GM18511 (cell line): ENCODE results near the gene ADAMTSL3.

Experiments used
- ATAC-seq: cut with Tn5 transposase; IDR thresholded peaks from one replicate; pipeline ENCODE4 v1.9.1; 2021; ENCODE audit warnings: mild to moderate bottlenecking, moderate library complexity; ENCODE audit not compliant: unreplicated experiment

ADAMTSL3 gene

GRCh38 chr15:83653639-83654378, at the start of gene ADAMTSL3:
Gene ADAMTSL3 (plus strand): TSS chr15:83654123. CDS start chr15:83655762, 1,639 bp downstream.
- ATAC-seq, result no peak

DNA sequence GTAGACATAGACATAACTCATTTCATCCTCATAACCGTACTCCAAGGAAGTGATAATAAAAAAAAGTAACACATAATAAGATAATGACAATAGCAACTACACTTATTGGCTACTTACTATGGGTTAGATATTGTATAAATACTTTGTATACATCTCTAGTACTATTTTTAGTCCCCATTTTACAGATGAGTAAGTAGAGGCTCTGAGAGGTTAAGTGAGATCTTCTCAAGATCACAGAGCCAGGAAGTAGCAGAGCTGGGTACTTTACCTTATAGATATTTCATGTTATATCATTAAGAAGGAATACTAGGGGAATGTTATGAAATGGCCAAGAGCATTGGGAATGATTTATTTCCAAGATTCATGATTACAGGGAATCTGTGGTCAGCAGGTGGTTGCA, 49.4 kb upstream of the ADAMTSL3 start:
- no peak for ATAC-seq

GRCh38 chr15:83605111-83605945, 48.6 kb upstream of the ADAMTSL3 start:
- ATAC-seq, result no peak

GRCh38 chr15:83610132-83610531, 43.8 kb upstream of the ADAMTSL3 start:
- no peak for ATAC-seq

DNA sequence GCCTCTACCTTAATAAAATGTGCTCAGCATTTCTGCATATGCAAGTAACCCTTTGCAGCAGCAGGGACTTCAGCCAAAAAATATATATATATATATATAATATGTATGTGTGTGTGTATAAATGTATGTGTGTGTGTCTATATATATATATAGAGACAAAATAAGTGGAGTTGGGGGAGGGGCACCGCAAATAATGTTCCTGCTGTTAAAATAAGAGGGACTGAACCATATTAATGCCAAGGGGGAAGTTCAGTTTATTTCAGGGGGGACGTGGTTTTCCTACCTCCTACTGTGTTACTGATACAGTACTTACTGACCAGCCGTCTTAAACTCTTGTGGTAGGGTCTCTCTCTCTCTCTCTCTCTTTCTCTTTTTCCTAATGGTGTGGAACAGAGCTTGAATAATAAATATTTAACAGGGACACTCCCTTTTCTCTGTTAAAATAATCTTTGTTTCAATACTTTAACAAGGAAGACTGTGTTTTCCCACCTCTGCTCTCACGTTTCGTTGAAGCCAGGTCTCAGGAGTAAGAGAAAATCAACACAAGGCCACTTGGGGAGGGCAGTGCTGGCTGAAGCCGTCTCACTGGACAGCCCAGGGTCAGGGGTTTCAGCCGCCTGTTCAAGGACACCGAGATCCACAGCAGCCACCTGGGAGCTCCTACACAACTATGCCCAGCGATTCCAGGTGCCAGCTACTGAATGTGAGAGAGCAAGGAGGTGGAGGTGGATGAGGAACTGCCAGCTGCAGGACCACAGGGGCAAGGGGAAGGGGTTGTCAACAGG, 42.8 kb upstream of the ADAMTSL3 start:
- ATAC-seq, result no peak

GRCh38 chr15:83612226-83612625, 41.7 kb upstream of the ADAMTSL3 start:
- ATAC-seq, result no peak

GRCh38 chr15:83612898-83613635, 40.9 kb upstream of the ADAMTSL3 start:
- no peak for ATAC-seq

- no peak for ATAC-seq
Observed at GRCh38 chr15:83613714-83614113, 40.2 kb upstream of the ADAMTSL3 start.

- no peak for ATAC-seq
Observed at GRCh38 chr15:83616840-83617239, 37.1 kb upstream of the ADAMTSL3 start.

- ATAC-seq, result no peak
Observed at GRCh38 chr15:83626171-83626802, 27.6 kb upstream of the ADAMTSL3 start.

- ATAC-seq, result no peak
Observed at GRCh38 chr15:83631534-83631933, 22.4 kb upstream of the ADAMTSL3 start.

- no peak for ATAC-seq
Observed at GRCh38 chr15:83643201-83643600, 10.7 kb upstream of the ADAMTSL3 start.

DNA sequence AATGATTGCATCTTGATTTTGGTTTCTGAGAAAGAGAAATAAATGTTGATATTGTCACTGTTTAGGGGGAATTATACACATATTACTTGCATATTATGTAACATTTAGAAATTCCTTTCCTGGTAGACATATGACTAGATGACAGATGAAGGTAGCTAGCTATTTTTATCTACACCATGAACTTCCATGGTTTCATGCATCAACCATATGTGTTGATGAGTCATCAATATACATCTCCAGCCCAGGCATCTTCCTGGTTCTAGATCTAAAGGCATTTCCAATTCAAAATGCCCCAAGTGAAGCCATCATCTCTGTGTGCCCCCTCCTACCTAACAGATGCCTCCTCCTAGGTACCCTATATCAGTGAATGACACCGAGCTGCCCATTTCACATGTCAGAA, 9.5 kb upstream of the ADAMTSL3 start:
- no peak for ATAC-seq

DNA sequence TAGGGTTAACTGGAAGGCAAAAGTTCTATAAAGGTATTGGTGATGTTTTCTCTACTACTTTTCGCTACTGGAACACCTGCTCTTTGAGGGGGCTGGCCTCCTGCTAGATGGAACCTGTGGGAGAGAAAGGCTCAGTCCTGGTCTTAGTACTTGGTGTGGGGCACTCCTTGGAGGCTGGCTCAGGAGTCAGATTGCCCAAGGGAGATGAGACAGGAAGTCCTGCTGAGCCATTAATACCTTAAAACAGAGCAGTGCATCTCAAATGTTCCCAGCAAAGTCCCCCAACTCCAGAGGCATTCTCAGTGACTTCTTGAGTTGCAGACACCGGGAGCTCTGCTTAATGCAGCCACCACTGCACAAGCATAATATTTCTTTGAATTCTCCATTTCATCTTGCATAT, 3.1 kb upstream of the ADAMTSL3 start:
- no peak for ATAC-seq

GRCh38 chr15:83651541-83651940, 2.4 kb upstream of the ADAMTSL3 start:
- no peak for ATAC-seq

DNA sequence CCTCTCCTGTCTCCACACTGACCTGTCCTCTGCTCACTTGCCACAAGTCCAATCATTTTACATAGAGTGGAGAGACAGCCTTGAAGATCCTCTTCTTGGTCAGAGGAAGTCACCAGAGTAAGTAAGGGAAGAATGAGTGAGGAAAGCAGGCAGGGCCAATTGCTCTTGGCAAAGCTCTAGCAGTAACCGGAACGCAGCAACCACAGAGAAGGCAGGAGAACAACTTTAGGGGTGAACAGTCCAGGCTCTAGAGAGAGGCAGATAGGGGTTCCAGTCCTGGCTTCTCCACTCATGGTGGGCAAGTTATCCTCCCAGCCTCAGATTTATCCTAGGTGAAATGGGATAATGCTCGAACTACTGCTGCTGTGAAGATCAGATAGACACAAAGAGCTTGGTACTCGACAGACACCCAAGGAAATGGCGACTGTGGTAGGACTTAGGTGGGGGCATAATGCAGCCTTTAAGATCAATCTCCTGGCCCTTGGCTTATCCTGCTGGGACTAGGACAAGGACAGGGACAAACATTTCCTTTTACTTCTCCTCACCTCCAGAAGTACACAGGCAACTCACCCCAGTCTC, 1.2 kb upstream of the ADAMTSL3 start:
- no peak for ATAC-seq

DNA sequence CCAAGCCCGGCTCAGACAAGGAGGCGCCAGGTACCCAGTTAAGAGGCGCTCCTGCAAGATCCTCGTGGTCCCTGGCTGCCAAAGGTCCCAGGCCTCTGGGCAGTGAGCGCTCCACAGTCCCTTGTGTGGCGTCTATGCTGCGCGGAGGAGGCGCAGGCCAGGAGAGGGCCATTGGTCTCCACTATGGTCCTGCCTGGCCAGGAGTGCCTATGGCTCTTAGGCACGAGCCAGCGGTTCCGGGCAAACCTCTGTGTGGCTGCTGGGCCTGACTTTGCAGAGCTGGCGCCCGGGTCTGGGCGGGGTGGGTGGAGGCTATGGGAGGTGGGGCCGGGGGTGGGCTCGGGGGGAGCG, 660 bp upstream of the ADAMTSL3 start:
- no peak for ATAC-seq

DNA sequence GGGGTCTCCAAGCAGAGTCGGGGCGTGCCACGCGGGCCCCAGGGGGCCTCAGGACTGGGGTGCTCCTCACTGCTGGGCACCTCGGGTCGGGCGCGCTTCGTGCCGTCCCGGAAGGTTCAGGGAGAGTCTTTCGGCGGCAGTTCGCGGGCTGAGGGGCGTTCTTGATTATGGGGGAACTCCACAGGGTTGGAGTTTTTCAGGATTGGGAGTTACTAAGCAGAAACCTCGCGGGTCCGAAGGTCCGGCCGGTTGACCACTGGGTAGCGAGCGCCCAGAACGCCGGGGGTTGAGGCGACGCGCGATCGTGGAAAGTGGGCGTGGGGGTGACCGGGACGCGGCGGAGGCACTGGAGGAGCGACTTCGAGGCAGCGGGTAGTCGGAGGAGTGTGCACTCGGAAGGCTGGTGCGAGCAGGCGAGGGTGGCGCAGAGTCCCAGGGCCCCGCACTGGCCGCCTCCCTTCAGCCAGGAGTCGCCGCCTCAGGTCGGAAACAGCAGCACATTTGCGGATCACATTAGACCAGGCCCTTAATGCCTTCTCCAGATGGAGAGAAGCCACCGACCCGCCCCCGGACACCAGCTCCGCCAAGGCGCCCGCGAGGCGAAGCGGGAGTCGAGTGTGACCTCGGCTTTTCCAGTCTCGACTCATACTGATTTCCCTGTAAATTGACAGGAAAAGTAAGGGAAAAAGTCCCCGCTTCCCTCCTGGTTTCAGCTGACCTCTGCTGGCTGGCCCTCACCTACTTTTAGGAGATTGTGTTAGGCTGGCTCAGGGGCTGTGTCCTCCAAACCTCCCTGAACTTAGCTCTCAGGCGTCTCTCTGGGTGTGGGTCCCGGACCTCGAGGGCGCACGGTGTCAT, 685 bp downstream of the ADAMTSL3 start:
- ATAC-seq, result no peak

GRCh38 chr15:83655237-83655616, 1.3 kb downstream of the ADAMTSL3 start:
- ATAC-seq, result no peak
